ENCODE results near the gene CAMKK1. TPM values are rescaled to one million over a fixed set of nuclear protein-coding genes. Genes with fewer than 3 reads are reported as not detected.

The CAMKK1 gene
- total RNA-seq, 2 donors from 2014 or later: 3.8 to 6.3 TPM

DNA sequence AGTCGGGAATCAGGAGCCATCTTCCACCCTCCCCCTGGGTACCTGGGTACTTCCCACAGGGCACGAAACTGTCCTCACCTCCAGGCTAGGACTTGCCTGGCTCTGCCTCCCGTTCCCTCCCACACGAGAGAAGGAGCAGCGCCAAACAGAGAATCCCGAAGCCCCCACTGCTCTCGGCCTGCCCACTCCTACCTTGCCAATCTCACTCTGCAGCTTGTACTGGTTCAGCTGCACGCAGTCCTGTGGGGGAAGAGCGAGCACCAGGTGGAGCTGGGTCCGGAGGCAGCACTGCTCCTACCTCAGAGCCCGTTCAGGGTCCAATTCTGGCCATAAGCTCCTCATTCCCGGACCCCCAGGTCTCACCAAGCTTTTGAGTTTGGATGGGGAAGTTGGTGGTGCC lies 8.7 kb downstream of the CAMKK1 start:
- TF ChIP-seq, protein P1, sequence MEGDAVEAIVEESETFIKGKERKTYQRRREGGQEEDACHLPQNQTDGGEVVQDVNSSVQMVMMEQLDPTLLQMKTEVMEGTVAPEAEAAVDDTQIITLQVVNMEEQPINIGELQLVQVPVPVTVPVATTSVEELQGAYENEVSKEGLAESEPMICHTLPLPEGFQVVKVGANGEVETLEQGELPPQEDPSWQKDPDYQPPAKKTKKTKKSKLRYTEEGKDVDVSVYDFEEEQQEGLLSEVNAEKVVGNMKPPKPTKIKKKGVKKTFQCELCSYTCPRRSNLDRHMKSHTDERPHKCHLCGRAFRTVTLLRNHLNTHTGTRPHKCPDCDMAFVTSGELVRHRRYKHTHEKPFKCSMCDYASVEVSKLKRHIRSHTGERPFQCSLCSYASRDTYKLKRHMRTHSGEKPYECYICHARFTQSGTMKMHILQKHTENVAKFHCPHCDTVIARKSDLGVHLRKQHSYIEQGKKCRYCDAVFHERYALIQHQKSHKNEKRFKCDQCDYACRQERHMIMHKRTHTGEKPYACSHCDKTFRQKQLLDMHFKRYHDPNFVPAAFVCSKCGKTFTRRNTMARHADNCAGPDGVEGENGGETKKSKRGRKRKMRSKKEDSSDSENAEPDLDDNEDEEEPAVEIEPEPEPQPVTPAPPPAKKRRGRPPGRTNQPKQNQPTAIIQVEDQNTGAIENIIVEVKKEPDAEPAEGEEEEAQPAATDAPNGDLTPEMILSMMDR (conservative IDR thresholded peaks at IDR 0.05): no peak
- no peak overlapping the region for H3K27ac ChIP-seq (ENCODE audit: low read depth, low read length)
- H3K4me3 ChIP-seq (ENCODE audit: low read length): no peak overlapping the region
- H3K4me1 ChIP-seq (ENCODE audit: control insufficient read depth, insufficient read depth, low read length): no peaks in the 10 kb centered on the region
- Mint-ChIP-seq H3K27ac (no peak overlapping the region), H3K36me3 (ENCODE audit: low read depth) (no peaks in the 10 kb centered on the region), H3K4me1 (peaks cover 8% of the 10 kb centered on the region), H3K27me3 (ENCODE audit: insufficient read depth) (peaks cover 7% of the 10 kb centered on the region), H3K4me3 (no peak overlapping the region), H3K9me3 (no peaks in the 10 kb centered on the region)
- H3K9me3 ChIP-seq (ENCODE audit: control insufficient read depth, low read length): no peaks in the 10 kb centered on the region
- no peak for DNase-seq
- no peaks in the 10 kb centered on the region for H3K36me3 ChIP-seq (ENCODE audit: control insufficient read depth, insufficient read depth, low read length)
- H3K9ac ChIP-seq (ENCODE audit: extremely low read depth, low read length, poor library complexity, severe bottlenecking): no peak overlapping the region
- 87 to 88% methylated on average over 10 to 12 of the region's 12 CpGs for WGBS, 2 experiments (ENCODE audit: insufficient coverage in 1 of 2, insufficient read length in 1 of 2)
- H3K27me3 ChIP-seq (ENCODE audit: control insufficient read depth, insufficient read depth, low read length, poor library complexity, severe bottlenecking): no peaks in the 10 kb centered on the region

DNA sequence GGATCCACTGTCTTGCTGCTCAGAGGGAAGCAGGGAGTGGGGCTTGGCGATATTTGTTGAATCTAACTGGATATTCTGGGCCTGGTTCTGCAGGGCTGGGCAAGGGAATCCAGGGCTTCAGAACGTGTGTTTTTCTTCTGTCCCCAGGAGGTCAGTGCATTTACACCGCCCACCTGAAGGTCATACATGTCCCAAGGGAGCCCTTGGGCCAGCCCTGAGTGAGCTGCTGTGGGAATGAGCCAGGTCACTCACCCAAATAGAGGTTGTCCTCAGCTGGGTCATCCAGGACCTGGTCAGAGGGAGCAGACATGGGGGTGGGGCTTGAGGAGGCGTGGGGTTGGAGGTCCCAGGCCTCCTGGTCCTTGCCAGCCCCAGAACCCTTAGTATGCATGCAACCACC lies 10.6 kb downstream of the CAMKK1 start:
- H3K27ac Mint-ChIP-seq: peak overlapping the region; percentile 58
- WGBS, 2 experiments (ENCODE audit: insufficient coverage in 1 of 2, insufficient read length in 1 of 2): 89 to 90% methylated on average over 4 of the region's 4 CpGs
- peaks cover 2% of the 10 kb centered on the region for H3K36me3 Mint-ChIP-seq (ENCODE audit: low read depth)
- DNase-seq: no peak
- Histone ChIP-seq H3K9ac (ENCODE audit: extremely low read depth, low read length, poor library complexity, severe bottlenecking) (no peak overlapping the region), H3K9me3 (ENCODE audit: control insufficient read depth, low read length) (no peaks in the 10 kb centered on the region), H3K27me3 (ENCODE audit: control insufficient read depth, insufficient read depth, low read length, poor library complexity, severe bottlenecking) (no peaks in the 10 kb centered on the region), H3K27ac (ENCODE audit: low read depth, low read length) (no peak overlapping the region), H3K36me3 (ENCODE audit: control insufficient read depth, insufficient read depth, low read length) (no peaks in the 10 kb centered on the region), H3K4me1 (ENCODE audit: control insufficient read depth, insufficient read depth, low read length) (no peaks in the 10 kb centered on the region), H3K4me3 (ENCODE audit: low read length) (no peak overlapping the region)
- H3K4me3 Mint-ChIP-seq: no peak overlapping the region
- no peaks in the 10 kb centered on the region for H3K9me3 Mint-ChIP-seq
- TF ChIP-seq, protein P1 (conservative IDR thresholded peaks at IDR 0.05): no peak
- peaks cover 10% of the 10 kb centered on the region for H3K4me1 Mint-ChIP-seq
- H3K27me3 Mint-ChIP-seq (ENCODE audit: insufficient read depth): peaks cover 2% of the 10 kb centered on the region

DNA sequence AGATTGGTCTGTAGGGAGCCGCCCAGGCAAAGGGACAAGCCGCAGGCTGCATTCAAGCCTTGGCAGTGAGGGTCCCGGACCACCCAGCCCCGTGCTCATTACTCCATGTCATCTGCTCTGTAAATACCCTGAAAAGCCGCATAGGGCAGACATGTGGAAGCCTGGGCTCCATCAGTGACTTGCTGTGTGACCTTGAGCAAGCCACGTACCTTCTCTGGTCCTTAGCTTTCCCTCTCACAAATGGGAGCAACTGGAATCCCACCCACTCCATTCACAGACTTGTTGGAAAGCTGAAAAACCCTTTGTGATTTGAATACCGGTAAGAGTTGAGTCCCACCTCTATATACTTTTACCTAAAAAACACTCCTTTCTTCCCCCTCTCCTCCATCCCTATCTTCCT lies 11.9 kb downstream of the CAMKK1 start:
- Histone ChIP-seq H3K27me3 (ENCODE audit: control insufficient read depth, insufficient read depth, low read length, poor library complexity, severe bottlenecking) (no peaks in the 10 kb centered on the region), H3K9ac (ENCODE audit: extremely low read depth, low read length, poor library complexity, severe bottlenecking) (no peak overlapping the region), H3K4me3 (ENCODE audit: low read length) (no peak overlapping the region), H3K9me3 (ENCODE audit: control insufficient read depth, low read length) (no peaks in the 10 kb centered on the region), H3K4me1 (ENCODE audit: control insufficient read depth, insufficient read depth, low read length) (no peaks in the 10 kb centered on the region), H3K36me3 (ENCODE audit: control insufficient read depth, insufficient read depth, low read length) (no peaks in the 10 kb centered on the region), H3K27ac (ENCODE audit: low read depth, low read length) (no peak overlapping the region)
- 92 to 100% methylated on average over 2 to 7 of the region's 7 CpGs for WGBS, 2 experiments (ENCODE audit: insufficient coverage in 1 of 2, insufficient read length in 1 of 2)
- no peaks in the 10 kb centered on the region for H3K27me3 Mint-ChIP-seq (ENCODE audit: insufficient read depth)
- H3K4me3 Mint-ChIP-seq: no peak overlapping the region
- no peaks in the 10 kb centered on the region for H3K9me3 Mint-ChIP-seq
- TF ChIP-seq, protein P1 (conservative IDR thresholded peaks at IDR 0.05): no peak
- no peak for DNase-seq
- H3K36me3 Mint-ChIP-seq (ENCODE audit: low read depth): peaks cover 4% of the 10 kb centered on the region
- peaks cover 10% of the 10 kb centered on the region for H3K4me1 Mint-ChIP-seq
- H3K27ac Mint-ChIP-seq: no peak overlapping the region
